ENCODE data around the gene GOLGB1.

DNA sequence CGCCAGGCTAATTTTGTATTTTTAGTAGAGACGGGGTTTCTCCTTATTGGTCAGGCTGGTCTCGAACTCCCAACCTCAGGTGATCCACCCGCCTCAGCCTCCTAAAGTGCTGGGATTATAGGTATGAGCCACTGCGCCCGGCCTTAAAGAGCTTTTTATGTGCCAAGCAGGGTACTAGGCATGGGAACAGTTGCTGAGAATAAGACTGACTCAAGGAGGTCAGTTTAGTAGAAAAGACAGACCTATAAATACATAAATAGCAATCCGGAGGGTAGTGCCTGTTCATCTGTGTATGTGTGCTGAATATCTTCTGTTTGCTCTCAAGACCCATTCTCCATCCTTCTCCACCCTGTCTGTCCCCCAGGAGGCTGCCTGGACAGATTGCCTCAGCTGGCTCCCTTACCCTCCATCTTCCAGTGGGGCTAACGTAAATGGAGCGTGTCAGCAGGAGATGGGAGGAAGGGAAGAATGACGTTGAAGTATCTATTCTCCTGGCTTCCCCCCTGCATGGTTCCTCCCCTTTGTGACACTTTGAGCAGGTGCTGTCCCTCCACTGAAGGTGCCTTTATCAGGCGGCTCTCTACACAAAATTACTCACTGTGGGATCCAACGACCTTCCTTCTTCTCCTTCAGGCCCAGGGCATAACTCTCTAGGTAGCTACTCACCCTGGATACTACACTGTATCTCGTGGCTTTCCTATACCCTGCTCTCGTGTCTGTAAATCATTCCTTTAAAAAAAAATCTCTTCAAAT is 125.2 kb downstream of the GOLGB1 start:
- TF ChIP-seq, protein P1, sequence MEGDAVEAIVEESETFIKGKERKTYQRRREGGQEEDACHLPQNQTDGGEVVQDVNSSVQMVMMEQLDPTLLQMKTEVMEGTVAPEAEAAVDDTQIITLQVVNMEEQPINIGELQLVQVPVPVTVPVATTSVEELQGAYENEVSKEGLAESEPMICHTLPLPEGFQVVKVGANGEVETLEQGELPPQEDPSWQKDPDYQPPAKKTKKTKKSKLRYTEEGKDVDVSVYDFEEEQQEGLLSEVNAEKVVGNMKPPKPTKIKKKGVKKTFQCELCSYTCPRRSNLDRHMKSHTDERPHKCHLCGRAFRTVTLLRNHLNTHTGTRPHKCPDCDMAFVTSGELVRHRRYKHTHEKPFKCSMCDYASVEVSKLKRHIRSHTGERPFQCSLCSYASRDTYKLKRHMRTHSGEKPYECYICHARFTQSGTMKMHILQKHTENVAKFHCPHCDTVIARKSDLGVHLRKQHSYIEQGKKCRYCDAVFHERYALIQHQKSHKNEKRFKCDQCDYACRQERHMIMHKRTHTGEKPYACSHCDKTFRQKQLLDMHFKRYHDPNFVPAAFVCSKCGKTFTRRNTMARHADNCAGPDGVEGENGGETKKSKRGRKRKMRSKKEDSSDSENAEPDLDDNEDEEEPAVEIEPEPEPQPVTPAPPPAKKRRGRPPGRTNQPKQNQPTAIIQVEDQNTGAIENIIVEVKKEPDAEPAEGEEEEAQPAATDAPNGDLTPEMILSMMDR (IDR thresholded peaks at IDR 0.05) = no peak
- TF ChIP-seq POLR2A (IDR thresholded peaks at IDR 0.05) = no peak
